Measurements from ENCODE around the gene HOXD9.
A peak's percentile ranks its signal among the peaks of the same experiment; 100 is the strongest.

HOXD9 gene

GRCh38 chr2:176140513-176141317 is 18.2 kb downstream of the HOXD9 start:
- DNase-seq, result peak; percentile 84

- DNase-seq, result no peak
These were observed 19.8 kb downstream of the HOXD9 start for GRCh38 chr2:176142281-176142680.

GRCh38 chr2:176145085-176145969 is 22.8 kb downstream of the HOXD9 start:
- no peak for DNase-seq

- peak; percentile 38 for DNase-seq
These were observed 23.6 kb downstream of the HOXD9 start for GRCh38 chr2:176146101-176146500.

GRCh38 chr2:176146645-176147044 is 24.1 kb downstream of the HOXD9 start:
- DNase-seq, result no peak

GRCh38 chr2:176147210-176147799 is 24.8 kb downstream of the HOXD9 start:
- DNase-seq, result no peak

GRCh38 chr2:176147800-176148496 is 25.4 kb downstream of the HOXD9 start:
- DNase-seq, result no peak

- no peak for DNase-seq
These were observed 26.4 kb downstream of the HOXD9 start for GRCh38 chr2:176148751-176149421.

- DNase-seq, result no peak
These were observed 27.0 kb downstream of the HOXD9 start for GRCh38 chr2:176149481-176149938.

- DNase-seq, result no peak
These were observed 27.5 kb downstream of the HOXD9 start for GRCh38 chr2:176149939-176150583.

- no peak for DNase-seq
These were observed 28.3 kb downstream of the HOXD9 start for GRCh38 chr2:176150584-176151441.

GRCh38 chr2:176151442-176152287 is 29.1 kb downstream of the HOXD9 start, which contains the start of gene HOXD4:
Gene HOXD4 (plus strand): TSS chr2:176151550. CDS start chr2:176151634, 84 bp downstream.
- DNase-seq, result no peak

- no peak for DNase-seq
These were observed 30.0 kb downstream of the HOXD9 start for GRCh38 chr2:176152350-176153181.

- DNase-seq, result no peak
These were observed 32.2 kb downstream of the HOXD9 start for GRCh38 chr2:176154576-176155252.

GRCh38 chr2:176155356-176156044 is 33.0 kb downstream of the HOXD9 start:
- DNase-seq, result no peak

- no peak for DNase-seq
These were observed 33.8 kb downstream of the HOXD9 start for GRCh38 chr2:176156301-176156806.

Data from fibroblast of skin of right quadriceps (primary cell).